Ovary (tissue), 9 donors: ENCODE results near the gene CD109. TPM values are rescaled to one million over a fixed set of nuclear protein-coding genes. Genes with fewer than 3 reads are reported as not detected.
"Not testable (repeated sequence)": the region's sequence is repeated elsewhere in the genome, so short reads cannot be mapped to it uniquely, and the experiment has no call there.

ENCODE experiments used
- DNase-seq, 5 donors: peaks; one replicate each; pipeline ENCODE4 v3.0.0-alpha.2; 2019 to 2020
- H3K27ac ChIP-seq, 2 donors: fragments of 200-600 bp; one replicate each; pipeline versions ENCODE4 v1.5.1 to v1.8.0; 2019 to 2022
- H3K27me3 ChIP-seq: fragments of 200-600 bp; one replicate; pipeline ENCODE4 v1.8.0; 2022
- H3K36me3 ChIP-seq: fragments of 200-600 bp; sonication (generic); one replicate; pipeline ENCODE4 v1.5.1; 2019
- H3K4me1 ChIP-seq: one replicate; pipeline ENCODE4 v1.8.1; 2013; ENCODE audit warnings: mild to moderate bottlenecking, moderate library complexity; ENCODE audit not compliant: insufficient read depth
- H3K4me3 ChIP-seq: fragments of 200-600 bp; sonication (generic); one replicate; pipeline ENCODE4 v1.5.1; 2017
- H3K9me3 ChIP-seq, 2 donors: fragments of 200-600 bp in 1 of 2; sonication (generic) in 1 of 2; one replicate each; pipeline versions ENCODE4 v1.5.1 to v1.8.1; 2013 to 2019; ENCODE audit warnings: mild to moderate bottlenecking in 1 of 2, moderate library complexity in 1 of 2
- CTCF ChIP-seq, 3 donors: fragments of 450-650 bp in 2 of 3; fragments of 200-600 bp in 1 of 3; IDR thresholded peaks; one replicate each; pipeline versions ENCODE4 v1.5.1 to v1.8.0; 2016 to 2022; ENCODE audit warnings: antibody characterized with exemption in 3 of 3, mild to moderate bottlenecking in 1 of 3
- EP300 ChIP-seq: sonication (generic); formaldehyde crosslinking; IDR thresholded peaks from one replicate; pipeline ENCODE4 v1.6.1; 2017; ENCODE audit warnings: antibody characterized with exemption
- POLR2A ChIP-seq: fragments of 450-650 bp; IDR thresholded peaks from one replicate; pipeline ENCODE4 v1.6.1; 2017; ENCODE audit warnings: antibody characterized with exemption, mild to moderate bottlenecking, moderate library complexity
- WGBS, 3 donors: extraction: QIAGEN DNeasy Blood & Tissue Kit in 1 of 3; methylation state at CpG; one replicate each; pipeline versions ENCODE4 v1.1.5 to v1.1.7; 2013 to 2017; 5-methylcytosine and 5-hydroxymethylcytosine counted together
- intact Hi-C, 4 donors: fragments of 100-400 bp; cut with DNase I; formaldehyde crosslinking; loops; one replicate each; pipeline versions ENCODE4 v1.11.0 to v1.15.1; 2022 to 2023
- polyA plus RNA-seq, 2 donors: library from polyadenylated mRNA; stranded (reverse); fragments of 200-250 nt in 1 of 2; fragments of 350-450 nt in 1 of 2; fragmentation: Illumina TruSeq in 1 of 2; extraction: RNeasy Lipid Tissue Mini Kit (QIAGEN cat#74804) in 1 of 2; gene quantifications; one replicate each; pipeline ENCODE4 v1.2.3, GENCODE V29; 2013 to 2014
- total RNA-seq, 7 donors: library from RNA; depleted of rRNA in 2 of 7; stranded (reverse); fragments of >200 nt in 2 of 7; fragmentation: NEBNext Ultra II Directional in 3 of 7; extraction: Animal tissue kit (Norgen Biotek cat#: 25700) in 3 of 7; gene quantifications; one replicate each; pipeline versions ENCODE4 v1.1.0 to v1.2.4, GENCODE V29; 2016 to 2023
- donor health status: DM: no; HTN: no; CAD: no; lungs with moderate emphysema.
- donor health status: DM: no; HTN: no; CAD: no.
- donor health status: Bipolar disorder and iron deficiency.
- donor health status: DM: yes; HTN: yes; CAD: no.
- donor health status: DM: no; HTN: no; CAD: no.
- donor health status: DM: yes; HTN: yes; CAD: no.

CD109 gene
- total and polyA plus RNA-seq, 9 donors, result 1.2 to 5.8 (median 3.2) TPM

- peaks cover 3% of the 10 kb centered on the region for H3K27me3 ChIP-seq
- WGBS, 3 donors, result 30 to 58% (median 45%) methylated on average over 1 of the region's 1 CpG
- TF ChIP-seq CTCF (IDR thresholded peaks at IDR 0.05) (no peak), POLR2A (no peak), EP300 (no peak)
- no peaks in the 10 kb centered on the region for H3K9me3 ChIP-seq
- DNase-seq, result no peak
- intact Hi-C loops, result no loop called here
- no peak overlapping the region for H3K27ac ChIP-seq
- no peaks in the 10 kb centered on the region for H3K4me1 ChIP-seq
- no peaks in the 10 kb centered on the region for H3K36me3 ChIP-seq
- H3K4me3 ChIP-seq, result no peak overlapping the region
Observed at GRCh38 chr6:73826571-73826970, 130.6 kb downstream of the CD109 start.

- no peaks in the 10 kb centered on the region for H3K27me3 ChIP-seq
- TF ChIP-seq CTCF (IDR thresholded peaks at IDR 0.05) (no peak), POLR2A (no peak), EP300 (no peak)
- intact Hi-C loops, result no loop called here
- H3K4me3 ChIP-seq, result no peak overlapping the region
- no peak for DNase-seq
- H3K4me1 ChIP-seq, result no peaks in the 10 kb centered on the region
- H3K36me3 ChIP-seq, result no peaks in the 10 kb centered on the region
- no peaks in the 10 kb centered on the region for H3K9me3 ChIP-seq
- no peak overlapping the region for H3K27ac ChIP-seq
- WGBS, 3 donors, result 79 to 85% (median 79%) methylated on average over 2 of the region's 2 CpGs
Observed at GRCh38 chr6:73830119-73830518, 134.1 kb downstream of the CD109 start.

GRCh38 chr6:73832313-73832712 is 136.3 kb downstream of the CD109 start:
- WGBS, 3 donors, result 81 to 88% (median 85%) methylated on average over 1 of the region's 1 CpG
- TF ChIP-seq POLR2A (no peak), CTCF (IDR thresholded peaks at IDR 0.05) (no peak), EP300 (no peak)
- Histone ChIP-seq H3K27me3 (no peaks in the 10 kb centered on the region), H3K4me1 (no peaks in the 10 kb centered on the region), H3K27ac (no peak overlapping the region), H3K36me3 (no peaks in the 10 kb centered on the region), H3K4me3 (no peak overlapping the region), H3K9me3 (no peaks in the 10 kb centered on the region)
- intact Hi-C loops, result no loop called here
- DNase-seq, result no peak

GRCh38 chr6:73844696-73845095 is 148.7 kb downstream of the CD109 start:
- H3K9me3 ChIP-seq, H3K36me3 ChIP-seq, H3K4me3 ChIP-seq, H3K4me1 ChIP-seq, H3K27ac ChIP-seq, DNase-seq, intact Hi-C loops, H3K27me3 ChIP-seq: not testable (repeated sequence)

GRCh38 chr6:73851048-73851447 is 155.0 kb downstream of the CD109 start:
- not testable (repeated sequence) for H3K36me3 ChIP-seq, H3K9me3 ChIP-seq, H3K4me3 ChIP-seq, H3K27ac ChIP-seq, H3K4me1 ChIP-seq, DNase-seq, H3K27me3 ChIP-seq
- 97 to 100% methylated on average over 7 to 23 of the region's 25 CpGs; no CpG with 5 or more reads in 1 of the 3 donors for WGBS, 3 donors
- intact Hi-C loops, result loop anchor here in 2 of 4 donors (10.0 kb wide), 2 partner anchors 1354 to 1364 kb away; partner anchors contain the start of gene COL12A1 (in 1 of the 2)
